Omental fat pad (tissue), 4 donors: ENCODE data around the gene SPATA21. TPM values are rescaled to one million over a fixed set of nuclear protein-coding genes. Genes with fewer than 3 reads are reported as not detected.
A peak's percentile ranks its signal among the peaks of the same experiment; 100 is the strongest.

Source experiments
- ATAC-seq: fragments of 150-250 bp; one replicate; pipeline ENCODE4 v1.9.1; 2016; ENCODE audit warnings: mild to moderate bottlenecking, moderate library complexity; ENCODE audit not compliant: low FRiP score
- DNase-seq: peaks from one replicate; pipeline ENCODE4 v3.0.0-alpha.2; 2019; ENCODE audit warnings: low spot score
- CTCF ChIP-seq, 3 donors: fragments of 450-650 bp; IDR thresholded peaks; one replicate each; pipeline ENCODE4 v1.5.1; 2016 to 2017; ENCODE audit warnings: antibody characterized with exemption in 3 of 3, mild to moderate bottlenecking in 3 of 3, moderate library complexity in 2 of 3
- total RNA-seq, 4 donors: library from RNA; depleted of rRNA; stranded (reverse); fragments of >200 nt; gene quantifications; one replicate each; pipeline ENCODE4 v1.1.0, GENCODE V29; 2016

SPATA21 gene
- total RNA-seq, 4 donors from 2014 or later = not detected

GRCh38 chr1:16440470-16441281 lies 3.5 kb upstream of the SPATA21 start, which contains the start of gene NECAP2:
NECAP2 (plus strand) TSS chr1:16440724; CDS start chr1:16440762, 38 bp downstream.
- TF ChIP-seq CTCF (IDR thresholded peaks at IDR 0.05) = no peak
- ATAC-seq (peak; percentile 96), DNase-seq (peak; percentile 86)

GRCh38 chr1:16440131-16440469 lies 2.9 kb upstream of the SPATA21 start:
- DNase-seq (no peak), ATAC-seq (no peak)
- TF ChIP-seq CTCF (IDR thresholded peaks at IDR 0.05) = no peak

DNA sequence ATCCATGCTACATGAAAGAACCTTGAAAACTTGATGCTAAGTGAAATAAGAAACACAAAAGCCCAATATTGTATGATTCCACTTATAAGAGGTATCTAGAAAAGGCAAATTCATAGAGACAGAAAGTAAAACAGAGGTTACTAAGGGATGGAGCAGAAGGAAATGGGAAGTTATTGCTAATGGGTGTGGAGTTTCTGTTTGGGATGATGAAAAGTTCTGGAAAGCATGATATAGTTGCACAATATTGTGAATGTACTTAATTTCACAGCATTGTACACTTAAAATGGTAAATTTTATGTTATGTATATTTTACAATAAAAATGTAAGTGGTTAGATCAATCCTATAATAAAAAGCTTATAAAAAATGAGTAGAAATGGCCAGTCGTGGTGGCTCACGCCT lies 1.7 kb upstream of the SPATA21 start:
- no peak for ATAC-seq
- no peak for TF ChIP-seq CTCF (IDR thresholded peaks at IDR 0.05)
- DNase-seq = no peak

- no peak for DNase-seq
- no peak for ATAC-seq
- TF ChIP-seq CTCF (IDR thresholded peaks at IDR 0.05) = no peak
Observed at GRCh38 chr1:16438516-16438915, 1.3 kb upstream of the SPATA21 start.

DNA sequence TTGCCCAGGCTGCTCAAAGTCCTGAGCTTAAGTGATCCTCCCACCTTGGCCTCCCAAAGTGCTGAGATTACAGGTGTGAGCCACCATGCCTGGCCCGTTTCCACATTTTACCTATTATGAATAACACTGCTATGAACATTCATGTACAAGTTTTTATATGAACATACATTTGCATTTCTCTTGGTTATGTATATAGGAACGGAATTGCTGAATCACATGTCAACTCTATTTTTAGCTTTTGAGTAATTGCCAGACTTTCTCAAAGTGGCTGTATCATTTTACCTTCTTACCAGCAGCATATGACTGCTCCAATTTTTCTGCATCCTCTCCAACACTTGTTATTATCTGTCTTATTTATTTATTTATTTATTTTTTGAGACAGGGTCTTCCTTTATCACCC lies 2.7 kb downstream of the SPATA21 start:
- TF ChIP-seq CTCF (IDR thresholded peaks at IDR 0.05) = no peak
- no peak for DNase-seq
- no peak for ATAC-seq

DNA sequence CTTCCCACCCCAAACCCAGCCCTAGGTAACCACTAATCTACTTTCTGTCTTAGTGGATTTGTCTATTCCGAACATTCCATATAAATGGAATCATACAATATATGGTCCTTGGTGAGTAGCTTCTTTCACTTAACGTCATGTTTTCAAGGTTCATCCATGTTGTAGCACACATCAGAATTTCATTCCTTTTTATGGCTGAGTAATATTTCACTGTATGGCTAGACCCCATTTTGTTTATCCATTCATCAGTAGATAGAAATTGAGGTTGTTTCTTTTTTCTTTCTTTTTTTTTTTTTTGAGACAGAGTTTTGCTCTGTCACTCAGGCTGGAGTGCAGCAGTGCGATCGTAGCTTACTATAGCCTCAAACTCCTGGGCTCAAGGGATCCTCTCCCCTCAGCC lies 3.2 kb downstream of the SPATA21 start:
- DNase-seq (no peak), ATAC-seq (no peak)
- TF ChIP-seq CTCF (IDR thresholded peaks at IDR 0.05) = no peak

GRCh38 chr1:16433030-16433429 lies 4.2 kb downstream of the SPATA21 start:
- DNase-seq (no peak), ATAC-seq (no peak)
- TF ChIP-seq CTCF (IDR thresholded peaks at IDR 0.05) = no peak
